GM12878 (cell line): Measurements from ENCODE around the gene NIN. TPM values are rescaled to one million over a fixed set of nuclear protein-coding genes. Genes with fewer than 3 reads are reported as not detected.
A peak's percentile ranks its signal among the peaks of the same experiment; 100 is the strongest.

Source experiments
- CREB1 ChIP-seq: IDR thresholded peaks from 2 replicates; pipeline ENCODE4 v1.6.1; 2012; ENCODE audit warnings: low read depth, mild to moderate bottlenecking, inconsistent platforms
- CREM ChIP-seq: IDR thresholded peaks from 2 replicates; pipeline ENCODE4 v1.6.1; 2014; ENCODE audit warnings: antibody characterized with exemption, low read depth
- DPF2 ChIP-seq: fragments of 450-650 bp; IDR thresholded peaks from 2 replicates; pipeline ENCODE4 v1.6.1; 2017; ENCODE audit warnings: mild to moderate bottlenecking
- HCFC1 ChIP-seq: fragments of 150-350 bp; IDR thresholded peaks from 2 replicates; pipeline ENCODE4 v1.6.1; 2014; ENCODE audit warnings: low read length
- SMAD5 ChIP-seq: IDR thresholded peaks from 2 replicates; pipeline ENCODE4 v1.6.1; 2016; ENCODE audit warnings: antibody characterized with exemption, low read depth
- TCF12 ChIP-seq: IDR thresholded peaks from 2 replicates; pipeline ENCODE4 v1.6.1; 2011; ENCODE audit warnings: low read depth, mild to moderate bottlenecking, low read length
- TCF7 ChIP-seq: IDR thresholded peaks from 2 replicates; pipeline ENCODE4 v1.6.1; 2014; ENCODE audit warnings: antibody characterized with exemption, borderline replicate concordance
- YY1 ChIP-seq: IDR thresholded peaks from 2 replicates; pipeline ENCODE4 v1.6.1; 2011; ENCODE audit warnings: low read depth, mild to moderate bottlenecking, low read length
- polyA plus RNA-seq, 11 experiments: library from polyadenylated mRNA; depleted of rRNA in 4 of 11; unstranded in 6 of 11; stranded (reverse) in 5 of 11; fragments of >200 nt; fragmentation: Nextera tagmentation in 4 of 11; fragmentation: Illumina TruSeq in 1 of 11; extraction: Ambion mirVana in 4 of 11; extraction: Trizol in 1 of 11; gene quantifications; 1 replicate in 1 of 11; 2 replicates in 10 of 11; pipeline versions ENCODE4 v1.2.1 to v1.2.3, GENCODE V29; 2011 to 2016; ENCODE audit warnings: inconsistent platforms in 2 of 11, missing spikeins in 2 of 11, low read depth in 1 of 11
- total RNA-seq, 4 experiments: library from RNA; depleted of rRNA in 3 of 4; stranded (reverse); fragments of >200 nt in 3 of 4; fragmentation: Illumina TruSeq in 1 of 4; extraction: Trizol in 1 of 4; gene quantifications; 2 replicates each; pipeline versions ENCODE4 v1.2.1 to v1.2.3, GENCODE V29; 2013 to 2021
- TF ChIP-seq, protein P1 (sequence below): fragments of 450-650 bp; IDR thresholded peaks from 2 replicates; pipeline ENCODE4 v1.6.1; 2016; ENCODE audit warnings: mild to moderate bottlenecking, moderate library complexity, borderline replicate concordance

The NIN gene
- total and polyA plus RNA-seq, 10 of the 15 experiments (the other 5 are each of a cell fraction or from before 2014, with no cell fraction given) = 16.2 to 135 (median 70.3) TPM

DNA sequence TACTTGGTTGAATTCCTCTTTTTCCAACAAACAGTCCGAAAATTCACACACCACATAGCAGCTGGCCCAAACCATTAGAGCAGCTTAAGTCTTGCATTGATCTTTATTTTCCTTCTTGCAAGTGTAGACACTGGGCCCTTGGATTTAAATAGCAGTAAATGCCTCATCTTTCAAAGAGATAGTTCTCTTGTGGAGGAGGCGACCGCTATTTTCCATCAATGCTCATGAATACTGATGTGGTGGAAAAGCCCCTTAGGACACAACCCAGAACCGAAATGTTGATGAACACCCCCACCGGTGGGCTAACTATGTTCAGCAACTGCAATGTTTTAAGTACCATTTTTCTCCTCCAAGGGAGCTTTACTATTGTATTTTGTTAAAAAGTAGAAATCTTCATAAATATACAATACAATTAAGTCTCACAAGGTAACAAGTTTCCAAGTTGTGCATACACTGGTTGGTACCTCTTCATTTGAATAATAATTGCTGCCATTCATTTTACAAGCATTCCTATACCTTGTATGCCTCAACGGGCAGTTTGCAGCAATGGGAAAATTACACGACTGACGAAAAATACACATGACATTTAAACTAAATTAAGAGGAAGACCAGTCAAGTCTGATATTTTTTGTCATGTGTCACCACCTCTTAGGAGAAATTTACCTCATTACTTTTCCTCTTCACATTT is 18.0 kb downstream of the NIN start (continued):
- TF ChIP-seq, protein P1, sequence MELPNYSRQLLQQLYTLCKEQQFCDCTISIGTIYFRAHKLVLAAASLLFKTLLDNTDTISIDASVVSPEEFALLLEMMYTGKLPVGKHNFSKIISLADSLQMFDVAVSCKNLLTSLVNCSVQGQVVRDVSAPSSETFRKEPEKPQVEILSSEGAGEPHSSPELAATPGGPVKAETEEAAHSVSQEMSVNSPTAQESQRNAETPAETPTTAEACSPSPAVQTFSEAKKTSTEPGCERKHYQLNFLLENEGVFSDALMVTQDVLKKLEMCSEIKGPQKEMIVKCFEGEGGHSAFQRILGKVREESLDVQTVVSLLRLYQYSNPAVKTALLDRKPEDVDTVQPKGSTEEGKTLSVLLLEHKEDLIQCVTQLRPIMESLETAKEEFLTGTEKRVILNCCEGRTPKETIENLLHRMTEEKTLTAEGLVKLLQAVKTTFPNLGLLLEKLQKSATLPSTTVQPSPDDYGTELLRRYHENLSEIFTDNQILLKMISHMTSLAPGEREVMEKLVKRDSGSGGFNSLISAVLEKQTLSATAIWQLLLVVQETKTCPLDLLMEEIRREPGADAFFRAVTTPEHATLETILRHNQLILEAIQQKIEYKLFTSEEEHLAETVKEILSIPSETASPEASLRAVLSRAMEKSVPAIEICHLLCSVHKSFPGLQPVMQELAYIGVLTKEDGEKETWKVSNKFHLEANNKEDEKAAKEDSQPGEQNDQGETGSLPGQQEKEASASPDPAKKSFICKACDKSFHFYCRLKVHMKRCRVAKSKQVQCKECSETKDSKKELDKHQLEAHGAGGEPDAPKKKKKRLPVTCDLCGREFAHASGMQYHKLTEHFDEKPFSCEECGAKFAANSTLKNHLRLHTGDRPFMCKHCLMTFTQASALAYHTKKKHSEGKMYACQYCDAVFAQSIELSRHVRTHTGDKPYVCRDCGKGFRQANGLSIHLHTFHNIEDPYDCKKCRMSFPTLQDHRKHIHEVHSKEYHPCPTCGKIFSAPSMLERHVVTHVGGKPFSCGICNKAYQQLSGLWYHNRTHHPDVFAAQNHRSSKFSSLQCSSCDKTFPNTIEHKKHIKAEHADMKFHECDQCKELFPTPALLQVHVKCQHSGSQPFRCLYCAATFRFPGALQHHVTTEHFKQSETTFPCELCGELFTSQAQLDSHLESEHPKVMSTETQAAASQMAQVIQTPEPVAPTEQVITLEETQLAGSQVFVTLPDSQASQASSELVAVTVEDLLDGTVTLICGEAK = no peak
- TF ChIP-seq YY1 (0 out of 2 replicates have a peak, but pooled peaks have one; percentile 4), TCF7 (no peak), TCF12 (no peak), CREM (0 out of 2 replicates have a peak, but pooled peaks have one; percentile 19), CREB1 (peak; percentile 33; the same call in 1 of the 2 replicates), DPF2 (no peak), SMAD5 (no peak), HCFC1 (no peak)
